SJCRH30 (cell line): ENCODE measurements around the gene SPHK2. TPM values are rescaled to one million over a fixed set of nuclear protein-coding genes. Genes with fewer than 3 reads are reported as not detected.

Source experiments
- DNase-seq, 2 experiments: peaks; one replicate each; pipeline ENCODE4 v3.0.0-alpha.2; 2015 to 2020
- H3K27ac ChIP-seq: fragments of 250-450 bp; sonication (Bioruptor Pico); 2 replicates; pipeline ENCODE4 v1.5.1; 2020; ENCODE audit warnings: mild to moderate bottlenecking, moderate library complexity
- H3K27me3 ChIP-seq: fragments of 250-450 bp; sonication (Bioruptor Pico); 2 replicates; pipeline ENCODE4 v1.5.1; 2020; ENCODE audit warnings: mild to moderate bottlenecking, moderate library complexity
- H3K36me3 ChIP-seq: fragments of 250-450 bp; sonication (Bioruptor Pico); 2 replicates; pipeline ENCODE4 v1.5.1; 2020; ENCODE audit warnings: mild to moderate bottlenecking, moderate library complexity
- H3K4me1 ChIP-seq: fragments of 250-450 bp; sonication (Bioruptor Pico); 2 replicates; pipeline ENCODE4 v1.5.1; 2020; ENCODE audit warnings: mild to moderate bottlenecking, moderate library complexity
- H3K4me3 ChIP-seq: fragments of 250-450 bp; sonication (Bioruptor Pico); 2 replicates; pipeline ENCODE4 v1.5.1; 2020; ENCODE audit warnings: mild to moderate bottlenecking, moderate library complexity
- H3K9me3 ChIP-seq: fragments of 250-450 bp; sonication (Bioruptor Pico); replicated peaks from 2 replicates; pipeline ENCODE4 v1.5.1; 2020; ENCODE audit warnings: mild to moderate bottlenecking, moderate library complexity
- total RNA-seq: library from RNA; depleted of rRNA; stranded (reverse); fragments of >200 nt; shearing (Covaris generic); gene quantifications from 2 replicates; pipeline ENCODE4 v1.2.3, GENCODE V29; 2014

The SPHK2 gene
- total RNA-seq, 1 experiment from 2014 or later, result 17.4 TPM

- Histone ChIP-seq H3K27ac (no peak within 1 kb of the TSS), H3K36me3 (peaks cover 44% of the 10 kb centered on the region), H3K27me3 (no peaks in the 10 kb centered on the region), H3K4me3 (no peak within 1 kb of the TSS), H3K4me1 (no peaks in the 10 kb centered on the region), H3K9me3 (no peaks in the 10 kb centered on the region)
- DNase-seq, result no peak
These were observed 4.7 kb upstream of the SPHK2 start, which contains the start of gene FAM83E for GRCh38 chr19:48614436-48615230. Gene FAM83E, minus strand, starts transcription at chr19:48615076. Its CDS starts 1,704 bp downstream, at chr19:48613372.

GRCh38 chr19:48615231-48616040, 3.9 kb upstream of the SPHK2 start:
- no peak overlapping the region for H3K4me3 ChIP-seq
- DNase-seq, result no peak
- no peaks in the 10 kb centered on the region for H3K4me1 ChIP-seq
- H3K27me3 ChIP-seq, result no peaks in the 10 kb centered on the region
- H3K27ac ChIP-seq, result no peak overlapping the region
- peaks cover 44% of the 10 kb centered on the region for H3K36me3 ChIP-seq
- H3K9me3 ChIP-seq, result no peaks in the 10 kb centered on the region

GRCh38 chr19:48616041-48616436, 3.3 kb upstream of the SPHK2 start:
- no peak for DNase-seq
- Histone ChIP-seq H3K27me3 (no peaks in the 10 kb centered on the region), H3K4me1 (no peaks in the 10 kb centered on the region), H3K4me3 (no peak overlapping the region), H3K9me3 (no peaks in the 10 kb centered on the region), H3K36me3 (peaks cover 44% of the 10 kb centered on the region), H3K27ac (no peak overlapping the region)

GRCh38 chr19:48616491-48617056, 2.7 kb upstream of the SPHK2 start:
- H3K27ac ChIP-seq, result no peak overlapping the region
- peaks cover 44% of the 10 kb centered on the region for H3K36me3 ChIP-seq
- H3K4me3 ChIP-seq, result no peak overlapping the region
- no peaks in the 10 kb centered on the region for H3K4me1 ChIP-seq
- no peaks in the 10 kb centered on the region for H3K27me3 ChIP-seq
- H3K9me3 ChIP-seq, result no peaks in the 10 kb centered on the region
- no peak for DNase-seq

GRCh38 chr19:48617146-48617937, 2.0 kb upstream of the SPHK2 start:
- no peak for DNase-seq

DNA sequence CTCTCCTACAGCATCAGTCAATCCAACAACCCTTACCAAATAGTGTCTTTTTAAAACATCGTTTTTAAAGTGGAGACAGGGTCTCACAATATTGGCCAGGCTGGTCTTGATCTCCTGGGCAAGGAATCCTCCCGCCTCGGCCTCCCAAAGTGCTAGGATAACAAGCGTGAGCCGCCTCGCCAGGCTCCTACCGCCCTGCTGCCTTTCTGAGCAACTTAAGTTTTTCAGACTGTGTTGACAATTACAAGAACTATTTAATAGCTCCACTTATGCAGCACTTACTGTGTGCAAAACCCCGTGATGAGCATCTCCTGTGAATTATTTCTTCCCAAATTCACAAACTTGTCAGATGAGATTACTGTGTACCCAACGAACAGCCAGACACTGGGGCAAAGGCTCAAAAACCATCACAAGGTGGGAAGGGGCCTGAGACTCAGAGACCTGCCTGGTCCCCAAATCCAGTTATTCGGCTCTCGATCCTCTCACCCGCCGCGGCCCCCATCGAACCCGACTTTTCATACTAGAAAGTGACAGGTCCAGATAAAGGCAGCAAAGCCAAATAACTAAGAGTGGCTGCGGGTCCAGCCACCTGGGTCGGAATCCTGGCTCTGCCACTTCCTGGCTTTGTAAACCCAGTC, 909 bp upstream of the SPHK2 start:
- no peaks in the 10 kb centered on the region for H3K9me3 ChIP-seq
- peaks cover 44% of the 10 kb centered on the region for H3K36me3 ChIP-seq
- no peak for DNase-seq
- no peaks in the 10 kb centered on the region for H3K27me3 ChIP-seq
- peaks cover 2% of the 10 kb centered on the region; the same call in 1 of the 2 replicates for H3K4me1 ChIP-seq
- H3K27ac ChIP-seq, result peak overlapping the region; percentile 83
- peak overlapping the region; percentile 88 for H3K4me3 ChIP-seq

More at GRCh38 chr19:48617146-48617937, 2.0 kb upstream of the SPHK2 start:
- Histone ChIP-seq H3K9me3 (no peaks in the 10 kb centered on the region), H3K27ac (no peak overlapping the region), H3K36me3 (peaks cover 44% of the 10 kb centered on the region), H3K27me3 (no peaks in the 10 kb centered on the region), H3K4me3 (peak overlapping the region; percentile 88), H3K4me1 (no peaks in the 10 kb centered on the region)

DNA sequence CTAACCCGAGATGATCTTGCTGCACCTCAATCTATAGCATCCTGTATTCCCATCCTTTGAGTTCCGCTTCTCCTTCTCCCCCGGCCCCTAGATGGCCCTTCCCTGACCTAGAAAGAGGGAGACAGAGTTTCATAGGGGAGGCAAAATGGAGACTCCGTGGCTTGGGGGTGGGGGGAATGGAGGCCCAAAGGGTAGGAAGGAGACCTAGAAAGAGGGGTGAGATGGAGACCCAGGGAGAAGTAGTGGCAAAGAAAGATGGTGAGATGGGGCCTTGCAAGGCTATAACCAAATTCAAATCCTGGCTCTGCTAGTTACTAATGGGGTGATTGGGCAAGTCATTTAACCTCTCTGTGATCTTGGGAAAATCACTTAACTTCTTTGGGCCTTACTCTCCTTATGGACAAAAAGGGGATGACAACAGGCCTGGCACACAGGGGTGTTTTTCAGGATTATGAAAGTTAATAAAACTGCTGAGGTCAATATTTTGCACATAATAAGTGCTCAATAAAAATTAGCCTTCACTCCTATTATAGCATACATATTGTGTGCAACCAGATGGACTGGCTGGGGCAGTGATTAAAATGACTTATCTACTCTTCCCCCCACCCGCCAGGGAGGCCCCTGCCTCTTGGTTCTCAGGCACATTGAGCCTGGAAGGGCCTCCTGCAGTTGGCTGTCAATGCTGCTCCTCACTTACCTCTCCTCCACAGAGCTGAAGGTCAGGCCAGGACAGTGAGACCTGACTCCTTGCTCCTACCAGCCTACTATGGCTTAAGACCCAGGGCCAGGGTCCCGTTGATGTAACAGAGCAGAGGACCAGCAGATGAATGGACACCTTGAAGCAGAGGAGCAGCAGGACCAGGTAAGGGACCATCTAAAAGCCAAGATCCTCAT, 633 bp downstream of the SPHK2 start:
- H3K27me3 ChIP-seq, result no peaks in the 10 kb centered on the region
- H3K9me3 ChIP-seq, result no peaks in the 10 kb centered on the region
- DNase-seq, result no peak
- peak overlapping the region; percentile 88 for H3K4me3 ChIP-seq
- H3K4me1 ChIP-seq, result peaks cover 4% of the 10 kb centered on the region; the same call in 1 of the 2 replicates
- peak overlapping the region; percentile 83 for H3K27ac ChIP-seq
- peaks cover 35% of the 10 kb centered on the region for H3K36me3 ChIP-seq

- no peaks in the 10 kb centered on the region for H3K27me3 ChIP-seq
- peaks cover 9% of the 10 kb centered on the region; the same call in 1 of the 2 replicates for H3K4me1 ChIP-seq
- peak overlapping the region; percentile 56 for H3K4me3 ChIP-seq
- H3K9me3 ChIP-seq, result no peaks in the 10 kb centered on the region
- DNase-seq, result peak in 1 of 2 experiments; percentile 40
- peak overlapping the region; percentile 84 for H3K27ac ChIP-seq
- H3K36me3 ChIP-seq, result no peaks in the 10 kb centered on the region
These were observed 4.3 kb downstream of the SPHK2 start for GRCh38 chr19:48623556-48624066.

- peak; percentile 98 for DNase-seq
These were observed 4.8 kb downstream of the SPHK2 start for GRCh38 chr19:48624067-48624594.

DNA sequence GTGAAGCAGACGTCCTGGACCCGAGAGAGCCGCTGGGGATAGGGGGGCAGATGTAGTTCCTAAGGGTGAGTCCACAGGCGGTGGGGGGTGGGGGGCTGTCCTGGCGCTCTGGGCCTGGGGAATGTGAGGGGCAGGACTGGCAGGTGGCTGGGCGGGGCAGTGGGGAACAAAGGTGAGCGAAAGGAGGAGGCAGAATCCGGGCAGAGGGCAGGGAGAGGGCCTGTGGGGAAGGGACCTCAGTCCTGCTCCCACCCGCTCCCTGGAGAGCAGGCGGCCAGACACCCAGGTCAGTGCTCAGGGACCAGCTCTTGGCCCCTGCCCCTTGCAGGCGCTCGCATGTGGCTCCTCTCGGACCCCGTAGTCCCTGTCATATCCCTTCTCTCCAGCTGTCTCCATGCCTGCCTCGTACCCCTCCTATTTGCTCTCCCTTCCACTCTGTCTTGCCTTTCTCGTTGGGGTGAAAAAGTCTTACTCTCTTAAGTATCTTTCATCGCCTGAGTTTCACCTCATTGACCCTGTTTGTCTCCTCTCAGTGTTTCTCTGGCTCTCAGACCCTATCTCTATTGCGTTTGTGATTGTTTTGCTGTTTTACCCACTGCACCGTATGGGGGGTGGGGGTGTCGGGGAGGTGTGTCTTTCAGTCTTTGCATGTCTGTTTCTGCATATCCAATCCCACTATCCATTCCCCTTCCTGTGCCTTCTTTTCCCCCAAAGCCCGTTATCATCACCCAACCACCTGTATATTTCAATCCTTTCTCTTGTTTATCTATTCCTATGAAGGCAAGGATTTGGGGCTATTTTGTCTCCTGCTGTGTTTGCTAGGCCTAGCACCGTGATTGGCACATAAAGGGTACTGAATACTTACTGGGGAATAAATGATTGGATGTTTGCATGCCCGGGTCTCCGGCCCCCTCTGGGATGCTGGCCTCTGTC, 5.8 kb downstream of the SPHK2 start:
- H3K27ac ChIP-seq, result no peak overlapping the region; the same call in 1 of the 2 replicates
- DNase-seq, result no peak

More at GRCh38 chr19:48624067-48624594, 4.8 kb downstream of the SPHK2 start:
- Histone ChIP-seq H3K4me1 (peaks cover 9% of the 10 kb centered on the region; the same call in 1 of the 2 replicates), H3K27ac (peak overlapping the region; percentile 84), H3K27me3 (no peaks in the 10 kb centered on the region), H3K4me3 (peak overlapping the region; percentile 56), H3K36me3 (no peaks in the 10 kb centered on the region), H3K9me3 (no peaks in the 10 kb centered on the region)

DNA sequence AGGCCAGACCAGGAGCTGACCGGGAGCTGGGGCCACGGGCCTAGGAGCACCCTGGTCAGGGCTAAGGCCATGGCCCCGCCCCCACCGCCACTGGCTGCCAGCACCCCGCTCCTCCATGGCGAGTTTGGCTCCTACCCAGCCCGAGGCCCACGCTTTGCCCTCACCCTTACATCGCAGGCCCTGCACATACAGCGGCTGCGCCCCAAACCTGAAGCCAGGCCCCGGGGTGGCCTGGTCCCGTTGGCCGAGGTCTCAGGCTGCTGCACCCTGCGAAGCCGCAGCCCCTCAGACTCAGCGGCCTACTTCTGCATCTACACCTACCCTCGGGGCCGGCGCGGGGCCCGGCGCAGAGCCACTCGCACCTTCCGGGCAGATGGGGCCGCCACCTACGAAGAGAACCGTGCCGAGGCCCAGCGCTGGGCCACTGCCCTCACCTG, 6.6 kb downstream of the SPHK2 start:
- Histone ChIP-seq H3K27ac (no peak overlapping the region), H3K4me3 (no peak overlapping the region), H3K4me1 (peaks cover 9% of the 10 kb centered on the region; the same call in 1 of the 2 replicates), H3K27me3 (no peaks in the 10 kb centered on the region), H3K9me3 (no peaks in the 10 kb centered on the region), H3K36me3 (peaks cover 6% of the 10 kb centered on the region; the same call in 1 of the 2 replicates)
- no peak for DNase-seq

More for the DNA sequence above, 5.8 kb downstream of the SPHK2 start:
- peak overlapping the region; percentile 56 for H3K4me3 ChIP-seq
- no peaks in the 10 kb centered on the region for H3K27me3 ChIP-seq
- no peaks in the 10 kb centered on the region for H3K9me3 ChIP-seq
- H3K36me3 ChIP-seq, result peaks cover 6% of the 10 kb centered on the region; the same call in 1 of the 2 replicates
- H3K4me1 ChIP-seq, result peaks cover 9% of the 10 kb centered on the region; the same call in 1 of the 2 replicates
